B cell (primary cell): ENCODE data around the gene TEX10. TPM values are rescaled to one million over a fixed set of nuclear protein-coding genes. Genes with fewer than 3 reads are reported as not detected.

ENCODE experiments used
- ATAC-seq: fragments of 200-7000 bp; cut with Tn5 transposase; one replicate; pipeline ENCODE4 v1.10.0; 2021; ENCODE audit warnings: low read depth, mild to moderate bottlenecking, moderate number of reproducible peaks, moderate library complexity
- CTCF ChIA-PET: fragments of 350-600 bp; sonication (Branson Sonifier 250); formaldehyde crosslinking; loops from one replicate; lab custom pipeline; 2021; ENCODE audit warnings: antibody characterized with exemption, inconsistent platforms; lab: Charles Lee
- POLR2A ChIA-PET: fragments of 350-600 bp; sonication (Branson Sonifier 250); formaldehyde crosslinking; loops from one replicate; lab custom pipeline; 2021; ENCODE audit warnings: antibody characterized with exemption; lab: Charles Lee
- DNase-seq: peaks from one replicate; pipeline ENCODE4 v3.0.0; 2013
- H2AFZ ChIP-seq: 2 replicates; pipeline ENCODE4 v1.6.1; 2012; ENCODE audit warnings: mild to moderate bottlenecking, low read depth, low read length; ENCODE audit not compliant: insufficient read depth, poor library complexity, severe bottlenecking
- H3K27ac ChIP-seq, 2 donors: 1 replicate in 1 of 2; 2 replicates in 1 of 2; pipeline ENCODE4 v1.5.1; 2012 to 2013; ENCODE audit warnings: low read length in 2 of 2, mild to moderate bottlenecking in 2 of 2, moderate library complexity in 1 of 2
- H3K27me3 ChIP-seq, 4 experiments: fragments of 200-600 bp in 1 of 4; sonication (generic) in 1 of 4; replicated peaks in 1 of 4; 1 replicate in 2 of 4; 2 replicates in 2 of 4; pipeline versions ENCODE4 v1.6.1 to v1.7.0; 2013 to 2016; ENCODE audit warnings: low read length in 3 of 4, mild to moderate bottlenecking in 2 of 4, mixed read lengths in 1 of 4, moderate library complexity in 1 of 4; ENCODE audit not compliant: insufficient read depth in 4 of 4, control insufficient read depth in 3 of 4; ENCODE audit errors: control extremely low read depth in 1 of 4
- H3K36me3 ChIP-seq, 2 experiments: replicated peaks in 1 of 2; 1 replicate in 1 of 2; 2 replicates in 1 of 2; pipeline versions ENCODE4 v1.6.1 to v1.7.1; 2013; ENCODE audit warnings: low read length in 1 of 2; ENCODE audit not compliant: insufficient read depth in 2 of 2, control insufficient read depth in 1 of 2; ENCODE audit errors: control extremely low read depth in 1 of 2, extremely low read depth in 1 of 2
- H3K4me1 ChIP-seq, 2 donors: fragments of 200-600 bp in 1 of 2; sonication (generic) in 1 of 2; 1 replicate in 1 of 2; 2 replicates in 1 of 2; pipeline versions ENCODE4 v1.5.1 to v1.6.1; 2013 to 2017; ENCODE audit warnings: low read length in 2 of 2; ENCODE audit not compliant: control insufficient read depth in 2 of 2, insufficient read depth in 2 of 2
- H3K4me2 ChIP-seq: replicated peaks from 2 replicates; pipeline ENCODE3; 2012; ENCODE audit warnings: mild to moderate bottlenecking, low read depth, low read length; ENCODE audit not compliant: poor library complexity, severe bottlenecking
- H3K4me3 ChIP-seq, 5 experiments: fragments of 200-600 bp in 1 of 5; sonication (generic) in 1 of 5; 1 replicate in 3 of 5; 2 replicates in 2 of 5; pipeline versions ENCODE4 v1.5.1 to v1.7.0; 2011 to 2016; ENCODE audit warnings: low read length in 4 of 5, mild to moderate bottlenecking in 4 of 5, low read depth in 2 of 5, control low read depth in 1 of 5, moderate library complexity in 1 of 5; ENCODE audit not compliant: insufficient read depth in 1 of 5; ENCODE audit errors: control extremely low read depth in 1 of 5, extremely low read depth in 1 of 5
- H3K79me2 ChIP-seq: fragments of 200-600 bp; sonication (generic); one replicate; pipeline ENCODE4 v1.6.0; 2016; ENCODE audit warnings: low read length; ENCODE audit not compliant: control insufficient read depth, insufficient read depth
- H3K9ac ChIP-seq: fragments of 200-600 bp; sonication (generic); 2 replicates; pipeline ENCODE4 v1.6.1; 2017; ENCODE audit warnings: mild to moderate bottlenecking, low read length, moderate library complexity
- H3K9me3 ChIP-seq, 3 donors: one replicate each; pipeline versions ENCODE4 v1.6.1 to v1.7.1; 2013; ENCODE audit warnings: low read length in 2 of 3; ENCODE audit not compliant: control insufficient read depth in 2 of 3, insufficient read depth in 1 of 3; ENCODE audit errors: control extremely low read depth in 1 of 3
- H4K20me1 ChIP-seq: 2 replicates; pipeline ENCODE4 v1.6.0; 2012; ENCODE audit warnings: mild to moderate bottlenecking, low read length; ENCODE audit not compliant: insufficient read depth, control insufficient read depth, poor library complexity, severe bottlenecking
- H3K27ac Mint-ChIP-seq: one replicate; pipeline ENCODE4 v1.8.0; 2021; ENCODE audit warnings: mixed read lengths
- H3K27me3 Mint-ChIP-seq: one replicate; pipeline ENCODE4 v1.8.0; 2021; ENCODE audit warnings: mixed read lengths
- H3K4me1 Mint-ChIP-seq: one replicate; pipeline ENCODE4 v1.8.0; 2021; ENCODE audit warnings: mixed read lengths
- H3K4me3 Mint-ChIP-seq: one replicate; pipeline ENCODE4 v1.8.0; 2021; ENCODE audit warnings: mixed read lengths
- H3K9me3 Mint-ChIP-seq: one replicate; pipeline ENCODE4 v1.8.0; 2022; ENCODE audit warnings: mixed read lengths; ENCODE audit not compliant: insufficient read depth
- CTCF ChIP-seq: fragments of 200-600 bp; IDR thresholded peaks from one replicate; pipeline ENCODE4 v1.8.0; 2022; ENCODE audit warnings: antibody characterized with exemption, mild to moderate bottlenecking
- EZH2 ChIP-seq: IDR thresholded peaks from 2 replicates; pipeline ENCODE4 v1.6.1; 2012; ENCODE audit warnings: borderline replicate concordance, low read depth, mild to moderate bottlenecking, moderate library complexity, low read length; ENCODE audit not compliant: insufficient read depth, poor library complexity, severe bottlenecking
- WGBS: methylation state at CpG from one replicate; pipeline ENCODE4 v1.1.5; 2013; ENCODE audit warnings: missing lambda C conversion rate; ENCODE audit not compliant: insufficient coverage; 5-methylcytosine and 5-hydroxymethylcytosine counted together
- intact Hi-C: fragments of 100-400 bp; cut with micrococcal nuclease; formaldehyde crosslinking; loops from one replicate; pipeline ENCODE4 v1.10.0; 2022
- polyA plus RNA-seq: library from polyadenylated mRNA; depleted of rRNA; stranded (reverse); fragments of >200 nt; gene quantifications from 2 replicates; pipeline ENCODE4 v1.2.3, GENCODE V29; 2012
- total RNA-seq, 2 donors: library from RNA; stranded (reverse); fragments of 120-200 nt in 1 of 2; gene quantifications; 1 replicate in 1 of 2; 2 replicates in 1 of 2; pipeline versions ENCODE4 v1.2.3 to v1.2.4, GENCODE V29; 2013 to 2022

The TEX10 gene
- total and polyA plus RNA-seq, 2 donors (not counting 1 experiment from before 2014, with no cell fraction given), result 15.5 to 24.9 TPM

- H3K4me3 ChIP-seq, result no peak overlapping the region
- Mint-ChIP-seq H3K4me1 (no peaks in the 10 kb centered on the region), H3K27ac (no peak overlapping the region), H3K27me3 (no peaks in the 10 kb centered on the region), H3K9me3 (no peaks in the 10 kb centered on the region), H3K4me3 (no peak overlapping the region)
- no peaks in the 10 kb centered on the region for H3K27me3 ChIP-seq
- no peaks in the 10 kb centered on the region for H3K9me3 ChIP-seq
- no peak for ATAC-seq
- WGBS, result 100% methylated on average over 3 of the region's 3 CpGs
- H3K79me2 ChIP-seq, result no peaks in the 10 kb centered on the region
- TF ChIP-seq EZH2 (no peak), CTCF (no peak)
- DNase-seq, result no peak
- no peaks in the 10 kb centered on the region for H3K4me1 ChIP-seq
- no peak overlapping the region for H3K9ac ChIP-seq
- H3K4me2 ChIP-seq, result no peak overlapping the region
- ChIA-PET POLR2A (no interaction called here), CTCF (no interaction called here)
- no peak overlapping the region for H2AFZ ChIP-seq
- no peak overlapping the region for H3K27ac ChIP-seq
- intact Hi-C loops, result no loop called here
- peaks cover 0 to 63% of the 10 kb centered on the region in 2 experiments for H3K36me3 ChIP-seq
- no peaks in the 10 kb centered on the region for H4K20me1 ChIP-seq
Observed at GRCh38 chr9:100303747-100304146, 49.0 kb downstream of the TEX10 start.

GRCh38 chr9:100298378-100298777 is 54.4 kb downstream of the TEX10 start:
- ChIA-PET POLR2A (no interaction called here), CTCF (interaction anchor here (2.4 kb wide), 1 partner anchor 27 kb away, joined by 8 read pairs; no protein-coding TSS in a partner anchor)
- Mint-ChIP-seq H3K4me1 (no peaks in the 10 kb centered on the region), H3K27ac (no peak overlapping the region), H3K9me3 (no peaks in the 10 kb centered on the region), H3K4me3 (no peak overlapping the region), H3K27me3 (no peaks in the 10 kb centered on the region)
- no peak for ATAC-seq
- Histone ChIP-seq H3K27me3 (no peaks in the 10 kb centered on the region), H3K79me2 (no peaks in the 10 kb centered on the region), H2AFZ (no peak overlapping the region), H4K20me1 (no peaks in the 10 kb centered on the region), H3K4me1 (no peaks in the 10 kb centered on the region), H3K27ac (no peak overlapping the region), H3K9ac (no peak overlapping the region), H3K4me3 (no peak overlapping the region), H3K9me3 (no peaks in the 10 kb centered on the region), H3K4me2 (no peak overlapping the region), H3K36me3 (peaks cover 4 to 68% of the 10 kb centered on the region in 2 experiments)
- intact Hi-C loops, result no loop called here
- no peak for DNase-seq
- no peak for TF ChIP-seq EZH2
- no peak for TF ChIP-seq CTCF
- 100% methylated on average over 3 of the region's 3 CpGs for WGBS
